HepG2 (cell line): ENCODE data around the gene OAS1.

Experiments
- BRCA1 ChIP-seq: sonication (generic); formaldehyde crosslinking; IDR thresholded peaks from 2 replicates; pipeline ENCODE4 v1.4.0; 2020; ENCODE audit warnings: missing genetic modification reagents
- CBFB ChIP-seq: sonication (generic); formaldehyde crosslinking; IDR thresholded peaks from 2 replicates; pipeline ENCODE4 v1.4.0; 2020; ENCODE audit warnings: missing genetic modification reagents
- MAFK ChIP-seq, 2 experiments: IDR thresholded peaks in 1 of 2; conservative IDR thresholded peaks in 1 of 2; 2 replicates each; pipeline ENCODE4 v1.6.1; 2011; ENCODE audit warnings: improper control_type of control experiment in 2 of 2, low read length in 2 of 2
- POLR2AphosphoS5 ChIP-seq: IDR thresholded peaks from 2 replicates; pipeline ENCODE4 v1.6.1; 2012; ENCODE audit warnings: low read depth, low read length
- REST ChIP-seq, 2 experiments: IDR thresholded peaks; 2 replicates each; pipeline ENCODE4 v1.6.1; 2011 to 2012; ENCODE audit warnings: low read length in 2 of 2, borderline replicate concordance in 1 of 2, low read depth in 1 of 2, mild to moderate bottlenecking in 1 of 2, moderate library complexity in 1 of 2
- SMARCC2 ChIP-seq: fragments of 450-650 bp; IDR thresholded peaks from 2 replicates; pipeline ENCODE4 v1.6.1; 2017; ENCODE audit warnings: antibody characterized with exemption, mild to moderate bottlenecking
- ZBTB20 ChIP-seq: sonication (generic); formaldehyde crosslinking; IDR thresholded peaks from 2 replicates; pipeline ENCODE4 v1.8.1; 2023; ENCODE audit warnings: missing genetic modification reagents, low read depth, mild to moderate bottlenecking, borderline replicate concordance
- ZFP41 ChIP-seq: sonication (generic); formaldehyde crosslinking; IDR thresholded peaks from 2 replicates; pipeline ENCODE4 v1.4.0; 2020; ENCODE audit warnings: mild to moderate bottlenecking, missing genetic modification reagents, borderline replicate concordance
- ZFX ChIP-seq: sonication (generic); formaldehyde crosslinking; IDR thresholded peaks from 2 replicates; pipeline ENCODE4 v1.4.0; 2020; ENCODE audit warnings: mild to moderate bottlenecking, low read depth, missing genetic modification reagents, moderate library complexity
- ZHX1 ChIP-seq: sonication (generic); formaldehyde crosslinking; IDR thresholded peaks from 2 replicates; pipeline ENCODE4 v1.8.1; 2022; ENCODE audit warnings: low read depth, mild to moderate bottlenecking, missing genetic modification reagents
- TF ChIP-seq, protein P1 (sequence below): sonication (generic); formaldehyde crosslinking; IDR thresholded peaks from 2 replicates; pipeline ENCODE4 v1.5.0; 2020; ENCODE audit warnings: mild to moderate bottlenecking, missing genetic modification reagents, moderate library complexity
- TF ChIP-seq, protein P2 (sequence below): sonication (generic); formaldehyde crosslinking; IDR thresholded peaks from 2 replicates; pipeline ENCODE4 v1.4.0; 2020; ENCODE audit warnings: missing genetic modification reagents, mild to moderate bottlenecking, borderline replicate concordance

DNA sequence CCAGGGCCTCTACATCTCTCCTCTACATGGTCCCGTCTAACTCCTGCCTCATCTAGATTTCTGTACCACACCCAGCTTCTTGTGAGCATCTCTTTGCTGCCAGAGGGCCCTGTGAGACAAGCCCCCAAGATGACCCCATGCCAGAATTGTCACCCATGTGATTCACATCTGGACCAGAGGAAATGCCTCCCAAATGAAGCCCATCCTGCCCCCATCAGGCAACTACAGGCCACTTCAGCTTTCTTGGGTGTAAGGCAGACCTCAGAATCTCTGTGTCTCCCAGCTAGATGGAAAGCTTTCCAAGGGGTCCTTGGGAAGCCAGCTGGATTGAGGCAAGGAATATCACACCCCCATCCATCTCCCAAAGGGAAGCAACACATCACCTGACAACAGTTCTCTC, 22.2 kb downstream of the OAS1 start:
- no peak for TF ChIP-seq POLR2AphosphoS5
- TF ChIP-seq ZHX1 (CRISPR knock-in tag), result no peak
- no peak for TF ChIP-seq ZBTB20 (CRISPR knock-in tag)
- no peak for TF ChIP-seq SMARCC2
- no peak for TF ChIP-seq CBFB
- no peak for TF ChIP-seq ZFX (CRISPR knock-in tag)
- TF ChIP-seq, protein P1, sequence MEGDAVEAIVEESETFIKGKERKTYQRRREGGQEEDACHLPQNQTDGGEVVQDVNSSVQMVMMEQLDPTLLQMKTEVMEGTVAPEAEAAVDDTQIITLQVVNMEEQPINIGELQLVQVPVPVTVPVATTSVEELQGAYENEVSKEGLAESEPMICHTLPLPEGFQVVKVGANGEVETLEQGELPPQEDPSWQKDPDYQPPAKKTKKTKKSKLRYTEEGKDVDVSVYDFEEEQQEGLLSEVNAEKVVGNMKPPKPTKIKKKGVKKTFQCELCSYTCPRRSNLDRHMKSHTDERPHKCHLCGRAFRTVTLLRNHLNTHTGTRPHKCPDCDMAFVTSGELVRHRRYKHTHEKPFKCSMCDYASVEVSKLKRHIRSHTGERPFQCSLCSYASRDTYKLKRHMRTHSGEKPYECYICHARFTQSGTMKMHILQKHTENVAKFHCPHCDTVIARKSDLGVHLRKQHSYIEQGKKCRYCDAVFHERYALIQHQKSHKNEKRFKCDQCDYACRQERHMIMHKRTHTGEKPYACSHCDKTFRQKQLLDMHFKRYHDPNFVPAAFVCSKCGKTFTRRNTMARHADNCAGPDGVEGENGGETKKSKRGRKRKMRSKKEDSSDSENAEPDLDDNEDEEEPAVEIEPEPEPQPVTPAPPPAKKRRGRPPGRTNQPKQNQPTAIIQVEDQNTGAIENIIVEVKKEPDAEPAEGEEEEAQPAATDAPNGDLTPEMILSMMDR (CRISPR knock-in tag), result peak; percentile 36
- TF ChIP-seq MAFK (conservative IDR thresholded peaks at IDR 0.05 in 1 of 2, IDR thresholded peaks at IDR 0.05 in 1 of 2; ENCODE audit: low read length in 2 of 2), result no peak
- no peak for TF ChIP-seq REST (IDR thresholded peaks at IDR 0.05; ENCODE audit: borderline replicate concordance in 1 of 2, low read depth in 1 of 2, low read length in 2 of 2)
- TF ChIP-seq BRCA1, result no peak
- no peak for TF ChIP-seq ZFP41 (CRISPR knock-in tag)
- TF ChIP-seq, protein P2, sequence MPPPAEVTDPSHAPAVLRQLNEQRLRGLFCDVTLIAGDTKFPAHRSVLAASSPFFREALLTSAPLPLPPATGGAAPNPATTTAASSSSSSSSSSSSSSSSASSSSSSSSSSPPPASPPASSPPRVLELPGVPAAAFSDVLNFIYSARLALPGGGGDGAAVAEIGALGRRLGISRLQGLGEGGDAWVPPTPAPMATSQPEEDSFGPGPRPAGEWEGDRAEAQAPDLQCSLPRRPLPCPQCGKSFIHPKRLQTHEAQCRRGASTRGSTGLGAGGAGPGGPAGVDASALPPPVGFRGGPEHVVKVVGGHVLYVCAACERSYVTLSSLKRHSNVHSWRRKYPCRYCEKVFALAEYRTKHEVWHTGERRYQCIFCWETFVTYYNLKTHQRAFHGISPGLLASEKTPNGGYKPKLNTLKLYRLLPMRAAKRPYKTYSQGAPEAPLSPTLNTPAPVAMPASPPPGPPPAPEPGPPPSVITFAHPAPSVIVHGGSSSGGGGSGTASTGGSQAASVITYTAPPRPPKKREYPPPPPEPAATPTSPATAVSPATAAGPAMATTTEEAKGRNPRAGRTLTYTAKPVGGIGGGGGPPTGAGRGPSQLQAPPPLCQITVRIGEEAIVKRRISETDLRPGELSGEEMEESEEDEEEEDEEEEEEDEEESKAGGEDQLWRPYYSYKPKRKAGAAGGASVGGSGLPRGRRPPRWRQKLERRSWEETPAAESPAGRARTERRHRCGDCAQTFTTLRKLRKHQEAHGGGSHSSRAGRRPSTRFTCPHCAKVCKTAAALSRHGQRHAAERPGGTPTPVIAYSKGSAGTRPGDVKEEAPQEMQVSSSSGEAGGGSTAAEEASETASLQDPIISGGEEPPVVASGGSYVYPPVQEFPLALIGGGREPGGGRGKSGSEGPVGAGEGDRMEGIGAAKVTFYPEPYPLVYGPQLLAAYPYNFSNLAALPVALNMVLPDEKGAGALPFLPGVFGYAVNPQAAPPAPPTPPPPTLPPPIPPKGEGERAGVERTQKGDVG, result no peak
